HCT116 (cell line): ENCODE results near the gene RMI1. TPM values are rescaled to one million over a fixed set of nuclear protein-coding genes. Genes with fewer than 3 reads are reported as not detected.

Experiments
- ATAC-seq: fragments of 200-7000 bp; cut with Tn5 transposase; 2 replicates; pipeline ENCODE4 v1.9.1; 2020; ENCODE audit warnings: mild to moderate bottlenecking, moderate library complexity
- BruUV-seq: library from RNA; stranded (reverse); fragments of 400-500 nt; replicated peaks from 2 replicates; lab custom pipeline; 2021; lab: Mats Ljungman, UMichigan
- CTCF ChIA-PET: fragments of 300-600 bp; sonication (Branson Sonifier 250); formaldehyde crosslinking; loops from one replicate; lab custom pipeline; 2021; ENCODE audit warnings: antibody characterized with exemption; lab: Charles Lee
- POLR2A ChIA-PET: fragments of 300-600, 350-600 bp; sonication (Branson Sonifier 250); formaldehyde crosslinking; loops from one replicate; lab custom pipeline; 2021; ENCODE audit warnings: antibody characterized with exemption; lab: Charles Lee
- RAD21 ChIA-PET, 2 experiments: fragments of 300-600 bp; sonication (Branson Sonifier 250); formaldehyde crosslinking; loops; one replicate each; lab custom pipeline; 2023; ENCODE audit warnings: low total read pairs in 2 of 2; ENCODE audit not compliant: uncharacterized antibody in 2 of 2, unreplicated experiment in 2 of 2, low non-redundant PET in 1 of 2; lab: Charles Lee
- DNase-seq: peaks from one replicate; pipeline ENCODE4 v3.0.0-alpha.2; 2010; ENCODE audit warnings: low read depth, low spot score
- H2AFZ ChIP-seq: fragments of 200-600 bp; shearing (Covaris generic), sonication (generic); 2 replicates; pipeline ENCODE4 v1.6.1; 2017; ENCODE audit warnings: low read depth, mixed run types, mixed read lengths, antibody characterized with exemption, low read length; ENCODE audit not compliant: poor library complexity, severe bottlenecking
- H3K27ac ChIP-seq: 2 replicates; pipeline ENCODE4 v1.5.1; 2012; ENCODE audit warnings: low read depth, low read length
- H3K27me3 ChIP-seq: fragments of 200-600 bp; sonication (generic); 2 replicates; pipeline ENCODE4 v1.6.1; 2016; ENCODE audit warnings: mixed run types, low read length, mixed read lengths; ENCODE audit not compliant: insufficient read depth
- H3K36me3 ChIP-seq, 2 experiments: fragments of 200-500 bp in 1 of 2; fragments of 200-600 bp in 1 of 2; sonication (Bioruptor generic) in 1 of 2; sonication (generic) in 1 of 2; 2 replicates each; pipeline versions ENCODE4 v1.5.1 to v1.6.1; 2014 to 2016; ENCODE audit warnings: low read length in 2 of 2, inconsistent platforms in 1 of 2, mixed read lengths in 1 of 2, mixed run types in 1 of 2; ENCODE audit not compliant: insufficient read depth in 2 of 2, control insufficient read depth in 1 of 2
- H3K4me1 ChIP-seq, 2 experiments: fragments of 200-600 bp in 1 of 2; sonication (generic) in 1 of 2; 2 replicates each; pipeline versions ENCODE4 v1.5.1 to v1.6.1; 2012 to 2017; ENCODE audit warnings: low read length in 2 of 2, inconsistent platforms in 1 of 2, mild to moderate bottlenecking in 1 of 2, mixed read lengths in 1 of 2, mixed run types in 1 of 2, moderate library complexity in 1 of 2; ENCODE audit not compliant: insufficient read depth in 2 of 2, control insufficient read depth in 1 of 2
- H3K4me2 ChIP-seq: fragments of 200-600 bp; sonication (generic); 2 replicates; pipeline ENCODE4 v1.6.1; 2017; ENCODE audit warnings: mixed run types, low read length, mixed read lengths
- H3K4me3 ChIP-seq, 2 experiments: fragments of 200-600 bp in 1 of 2; sonication (generic) in 1 of 2; replicated peaks in 1 of 2; 2 replicates each; pipeline ENCODE4 v1.5.1; 2011 to 2016; ENCODE audit warnings: low read length in 2 of 2, control low read depth in 1 of 2, low read depth in 1 of 2, mild to moderate bottlenecking in 1 of 2, mixed read lengths in 1 of 2, mixed run types in 1 of 2
- H3K79me2 ChIP-seq: fragments of 200-600 bp; sonication (generic); 2 replicates; pipeline ENCODE4 v1.6.1; 2017; ENCODE audit warnings: mild to moderate bottlenecking, mixed run types, low read length, moderate library complexity, mixed read lengths; ENCODE audit not compliant: insufficient read depth
- H3K9ac ChIP-seq: fragments of 200-600 bp; sonication (generic); 2 replicates; pipeline ENCODE4 v1.6.1; 2016; ENCODE audit warnings: low read length, mixed read lengths
- H3K9me2 ChIP-seq: fragments of 200-600 bp; sonication (generic), shearing (Covaris generic); 2 replicates; pipeline ENCODE4 v1.6.1; 2017; ENCODE audit warnings: mixed run types, mild to moderate bottlenecking, moderate library complexity; ENCODE audit not compliant: insufficient read depth
- H3K9me3 ChIP-seq, 2 experiments: fragments of 200-500 bp in 1 of 2; fragments of 200-600 bp in 1 of 2; sonication (Bioruptor generic) in 1 of 2; sonication (generic) in 1 of 2; 2 replicates each; pipeline ENCODE4 v1.6.1; 2014 to 2017; ENCODE audit warnings: low read length in 2 of 2, mixed read lengths in 2 of 2, inconsistent platforms in 1 of 2, low read depth in 1 of 2, mild to moderate bottlenecking in 1 of 2, mixed run types in 1 of 2, moderate library complexity in 1 of 2; ENCODE audit not compliant: control insufficient read depth in 1 of 2, insufficient read depth in 1 of 2
- H4K20me1 ChIP-seq: fragments of 200-600 bp; sonication (generic), shearing (Covaris generic); 2 replicates; pipeline ENCODE4 v1.6.1; 2017; ENCODE audit warnings: mixed run types, mild to moderate bottlenecking, moderate library complexity; ENCODE audit not compliant: insufficient read depth
- CBX3 ChIP-seq: IDR thresholded peaks from 2 replicates; pipeline ENCODE4 v1.6.1; 2012; ENCODE audit warnings: low read depth
- EGR1 ChIP-seq: IDR thresholded peaks from 2 replicates; pipeline ENCODE4 v1.6.1; 2012; ENCODE audit warnings: low read depth
- EZH2 ChIP-seq: fragments of 200-600 bp; sonication (generic); IDR thresholded peaks from 2 replicates; pipeline ENCODE4 v1.6.1; 2017; ENCODE audit warnings: antibody characterized with exemption, mixed run types
- EZH2phosphoT487 ChIP-seq: fragments of 200-600 bp; IDR thresholded peaks from 2 replicates; pipeline ENCODE4 v1.6.1; 2018; ENCODE audit warnings: antibody characterized with exemption, borderline replicate concordance
- FOSL1 ChIP-seq: IDR thresholded peaks from 2 replicates; pipeline ENCODE4 v1.6.1; 2012; ENCODE audit warnings: low read depth
- JUND ChIP-seq: IDR thresholded peaks from 2 replicates; pipeline ENCODE4 v1.6.1; 2012
- POLR2AphosphoS5 ChIP-seq: IDR thresholded peaks from 2 replicates; pipeline ENCODE4 v1.6.1; 2011; ENCODE audit warnings: mild to moderate bottlenecking, low read depth, low read length, moderate library complexity
- RAD21 ChIP-seq: IDR thresholded peaks from 2 replicates; pipeline ENCODE4 v1.6.1; 2012; ENCODE audit warnings: low read depth, mild to moderate bottlenecking
- SIN3A ChIP-seq: IDR thresholded peaks from 2 replicates; pipeline ENCODE4 v1.6.1; 2012; ENCODE audit warnings: low read depth
- SP1 ChIP-seq: IDR thresholded peaks from 2 replicates; pipeline ENCODE4 v1.6.1; 2012; ENCODE audit warnings: low read depth
- TCF7L2 ChIP-seq: IDR thresholded peaks from 2 replicates; pipeline ENCODE4 v1.7.0; 2011; ENCODE audit warnings: borderline replicate concordance, inconsistent platforms; ENCODE audit not compliant: insufficient read depth, insufficient read length; ENCODE audit errors: extremely low read depth
- YY1 ChIP-seq: IDR thresholded peaks from 2 replicates; pipeline ENCODE4 v1.6.1; 2011; ENCODE audit warnings: low read length, low read depth, moderate library complexity, mild to moderate bottlenecking; ENCODE audit not compliant: insufficient replicate concordance; ENCODE audit errors: extremely low read depth
- ZNF274 ChIP-seq: fragments of 200-500 bp; sonication (Bioruptor generic); IDR thresholded peaks from 2 replicates; pipeline ENCODE4 v1.6.1; 2014; ENCODE audit warnings: mild to moderate bottlenecking, low read depth, low read length, inconsistent platforms
- intact Hi-C: fragments of 100-400 bp; cut with micrococcal nuclease; formaldehyde crosslinking; loops from 2 replicates; pipeline ENCODE4 v1.10.0; 2022
- total RNA-seq: library from RNA; stranded (reverse); gene quantifications from one replicate; pipeline ENCODE4 v1.2.1, GENCODE V29; 2021; ENCODE audit not compliant: unreplicated experiment
- TF ChIP-seq, protein P1 (sequence below), 3 experiments: fragments of 200-600 bp in 1 of 3; sonication (generic) in 1 of 3; IDR thresholded peaks in 2 of 3; conservative IDR thresholded peaks in 1 of 3; 2 replicates each; pipeline ENCODE4 v1.5.1; 2012 to 2017; ENCODE audit warnings: low read depth in 2 of 3, low read length in 2 of 3, antibody characterized with exemption in 1 of 3, borderline replicate concordance in 1 of 3, control low read depth in 1 of 3, mild to moderate bottlenecking in 1 of 3, mixed read lengths in 1 of 3, mixed run types in 1 of 3, moderate library complexity in 1 of 3; ENCODE audit not compliant: insufficient read depth in 1 of 3
- TF ChIP-seq, protein P2 (sequence below): IDR thresholded peaks from 2 replicates; pipeline ENCODE4 v1.6.1; 2012; ENCODE audit warnings: low read depth
- TF ChIP-seq, protein P3 (sequence below): IDR thresholded peaks from 2 replicates; pipeline ENCODE4 v1.6.1; 2012
- TF ChIP-seq, protein P4 (sequence below): IDR thresholded peaks from 2 replicates; pipeline ENCODE4 v1.6.1; 2011; ENCODE audit warnings: mild to moderate bottlenecking, low read length, moderate library complexity; ENCODE audit not compliant: insufficient replicate concordance; ENCODE audit errors: extremely low read depth

Gene RMI1
- total RNA-seq, 1 experiment from 2014 or later: 26.8 TPM

DNA sequence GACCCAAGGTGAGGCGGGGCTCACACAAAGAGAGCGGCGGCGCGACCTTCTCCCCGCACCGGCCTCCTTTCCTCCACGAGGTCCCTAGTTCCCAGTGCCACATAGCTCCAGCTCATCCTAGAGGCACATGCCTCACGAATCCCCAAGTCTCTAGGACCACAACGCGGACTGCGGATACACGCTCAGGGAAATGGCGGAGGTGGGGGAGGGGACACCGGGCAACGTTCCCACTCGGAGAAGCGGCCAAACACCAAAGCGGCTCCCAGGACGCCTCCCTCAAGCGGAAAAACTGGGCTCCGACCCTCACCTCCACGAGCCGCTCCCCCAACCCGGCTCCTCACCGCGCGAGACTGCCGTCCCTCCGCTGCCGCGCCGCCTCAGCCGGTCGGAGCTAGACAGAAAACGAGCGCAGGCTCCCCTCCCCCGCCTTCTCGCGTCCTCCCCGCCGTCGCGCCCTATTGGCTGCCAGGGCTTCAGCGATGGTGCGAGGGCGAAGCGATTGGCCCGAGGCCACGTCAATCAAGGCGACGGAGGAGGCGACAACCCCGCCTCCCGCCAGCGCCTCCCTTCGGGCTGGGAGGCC, 702 bp upstream of the RMI1 start, which contains the start of gene HNRNPK:
Gene HNRNPK, minus strand, starts transcription at position 404 of the 583 bp plus-strand sequence. CDS start 1,963 bp downstream, outside the sequence.
- DNase-seq: peak; percentile 95
- TF ChIP-seq, protein P1, sequence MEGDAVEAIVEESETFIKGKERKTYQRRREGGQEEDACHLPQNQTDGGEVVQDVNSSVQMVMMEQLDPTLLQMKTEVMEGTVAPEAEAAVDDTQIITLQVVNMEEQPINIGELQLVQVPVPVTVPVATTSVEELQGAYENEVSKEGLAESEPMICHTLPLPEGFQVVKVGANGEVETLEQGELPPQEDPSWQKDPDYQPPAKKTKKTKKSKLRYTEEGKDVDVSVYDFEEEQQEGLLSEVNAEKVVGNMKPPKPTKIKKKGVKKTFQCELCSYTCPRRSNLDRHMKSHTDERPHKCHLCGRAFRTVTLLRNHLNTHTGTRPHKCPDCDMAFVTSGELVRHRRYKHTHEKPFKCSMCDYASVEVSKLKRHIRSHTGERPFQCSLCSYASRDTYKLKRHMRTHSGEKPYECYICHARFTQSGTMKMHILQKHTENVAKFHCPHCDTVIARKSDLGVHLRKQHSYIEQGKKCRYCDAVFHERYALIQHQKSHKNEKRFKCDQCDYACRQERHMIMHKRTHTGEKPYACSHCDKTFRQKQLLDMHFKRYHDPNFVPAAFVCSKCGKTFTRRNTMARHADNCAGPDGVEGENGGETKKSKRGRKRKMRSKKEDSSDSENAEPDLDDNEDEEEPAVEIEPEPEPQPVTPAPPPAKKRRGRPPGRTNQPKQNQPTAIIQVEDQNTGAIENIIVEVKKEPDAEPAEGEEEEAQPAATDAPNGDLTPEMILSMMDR (IDR thresholded peaks at IDR 0.05 in 2 of 3, conservative IDR thresholded peaks at IDR 0.05 in 1 of 3; ENCODE audit: borderline replicate concordance in 1 of 3, insufficient read depth in 1 of 3, low read depth in 2 of 3, low read length in 2 of 3): no peak
- TF ChIP-seq RAD21 (no peak), YY1 (no peak), SP1 (peak; percentile 97), EZH2phosphoT487 (no peak), FOSL1 (no peak), EGR1 (no peak), SIN3A (no peak), TCF7L2 (peak; percentile 17), POLR2AphosphoS5 (no peak; the same call in 1 of the 2 replicates), JUND (no peak), CBX3 (no peak), ZNF274 (no peak), EZH2 (no peak)
- TF ChIP-seq, protein P2, sequence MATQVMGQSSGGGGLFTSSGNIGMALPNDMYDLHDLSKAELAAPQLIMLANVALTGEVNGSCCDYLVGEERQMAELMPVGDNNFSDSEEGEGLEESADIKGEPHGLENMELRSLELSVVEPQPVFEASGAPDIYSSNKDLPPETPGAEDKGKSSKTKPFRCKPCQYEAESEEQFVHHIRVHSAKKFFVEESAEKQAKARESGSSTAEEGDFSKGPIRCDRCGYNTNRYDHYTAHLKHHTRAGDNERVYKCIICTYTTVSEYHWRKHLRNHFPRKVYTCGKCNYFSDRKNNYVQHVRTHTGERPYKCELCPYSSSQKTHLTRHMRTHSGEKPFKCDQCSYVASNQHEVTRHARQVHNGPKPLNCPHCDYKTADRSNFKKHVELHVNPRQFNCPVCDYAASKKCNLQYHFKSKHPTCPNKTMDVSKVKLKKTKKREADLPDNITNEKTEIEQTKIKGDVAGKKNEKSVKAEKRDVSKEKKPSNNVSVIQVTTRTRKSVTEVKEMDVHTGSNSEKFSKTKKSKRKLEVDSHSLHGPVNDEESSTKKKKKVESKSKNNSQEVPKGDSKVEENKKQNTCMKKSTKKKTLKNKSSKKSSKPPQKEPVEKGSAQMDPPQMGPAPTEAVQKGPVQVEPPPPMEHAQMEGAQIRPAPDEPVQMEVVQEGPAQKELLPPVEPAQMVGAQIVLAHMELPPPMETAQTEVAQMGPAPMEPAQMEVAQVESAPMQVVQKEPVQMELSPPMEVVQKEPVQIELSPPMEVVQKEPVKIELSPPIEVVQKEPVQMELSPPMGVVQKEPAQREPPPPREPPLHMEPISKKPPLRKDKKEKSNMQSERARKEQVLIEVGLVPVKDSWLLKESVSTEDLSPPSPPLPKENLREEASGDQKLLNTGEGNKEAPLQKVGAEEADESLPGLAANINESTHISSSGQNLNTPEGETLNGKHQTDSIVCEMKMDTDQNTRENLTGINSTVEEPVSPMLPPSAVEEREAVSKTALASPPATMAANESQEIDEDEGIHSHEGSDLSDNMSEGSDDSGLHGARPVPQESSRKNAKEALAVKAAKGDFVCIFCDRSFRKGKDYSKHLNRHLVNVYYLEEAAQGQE: no peak
- TF ChIP-seq, protein P3, sequence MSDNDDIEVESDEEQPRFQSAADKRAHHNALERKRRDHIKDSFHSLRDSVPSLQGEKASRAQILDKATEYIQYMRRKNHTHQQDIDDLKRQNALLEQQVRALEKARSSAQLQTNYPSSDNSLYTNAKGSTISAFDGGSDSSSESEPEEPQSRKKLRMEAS: no peak; the same call in 1 of the 2 replicates
- TF ChIP-seq, protein P4, sequence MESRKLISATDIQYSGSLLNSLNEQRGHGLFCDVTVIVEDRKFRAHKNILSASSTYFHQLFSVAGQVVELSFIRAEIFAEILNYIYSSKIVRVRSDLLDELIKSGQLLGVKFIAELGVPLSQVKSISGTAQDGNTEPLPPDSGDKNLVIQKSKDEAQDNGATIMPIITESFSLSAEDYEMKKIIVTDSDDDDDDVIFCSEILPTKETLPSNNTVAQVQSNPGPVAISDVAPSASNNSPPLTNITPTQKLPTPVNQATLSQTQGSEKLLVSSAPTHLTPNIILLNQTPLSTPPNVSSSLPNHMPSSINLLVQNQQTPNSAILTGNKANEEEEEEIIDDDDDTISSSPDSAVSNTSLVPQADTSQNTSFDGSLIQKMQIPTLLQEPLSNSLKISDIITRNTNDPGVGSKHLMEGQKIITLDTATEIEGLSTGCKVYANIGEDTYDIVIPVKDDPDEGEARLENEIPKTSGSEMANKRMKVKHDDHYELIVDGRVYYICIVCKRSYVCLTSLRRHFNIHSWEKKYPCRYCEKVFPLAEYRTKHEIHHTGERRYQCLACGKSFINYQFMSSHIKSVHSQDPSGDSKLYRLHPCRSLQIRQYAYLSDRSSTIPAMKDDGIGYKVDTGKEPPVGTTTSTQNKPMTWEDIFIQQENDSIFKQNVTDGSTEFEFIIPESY: no peak
- TF ChIP-seq, all 23 proteins: peak for 2
- Histone ChIP-seq H3K79me2 (peaks cover 96% of the 10 kb centered on the region), H2AFZ (no peak within 1 kb of the TSS), H3K4me1 (peaks cover 4 to 19% of the 10 kb centered on the region in 2 experiments; a peak in 3 of 4 replicates), H3K9me2 (no peaks in the 10 kb centered on the region), H3K4me2 (peak within 1 kb of the TSS; percentile 81), H3K27ac (peak within 1 kb of the TSS; percentile 96), H4K20me1 (peaks cover 44% of the 10 kb centered on the region), H3K9ac (peak within 1 kb of the TSS; percentile 100), H3K27me3 (no peaks in the 10 kb centered on the region), H3K9me3 (no peaks in the 10 kb centered on the region), H3K36me3 (peaks cover 31 to 44% of the 10 kb centered on the region in 2 experiments), H3K4me3 (peak within 1 kb of the TSS; percentile 77 to 94)
- intact Hi-C loops: loop anchor here (1.0 to 5.0 kb wide), 3 partner anchors 18 to 282 kb away; no protein-coding TSS in a partner anchor
- RAD21 ChIA-PET: interaction anchor here in 1 of 2 experiments (1.0 kb wide), 1 partner anchor 281 kb away, joined by 5 read pairs; no protein-coding TSS in a partner anchor
- no TSS peak for BruUV-seq
- CTCF ChIA-PET: no interaction called here
- peak; percentile 84 for ATAC-seq
- POLR2A ChIA-PET: interaction anchor here (0.7 to 2.1 kb wide), 12 partner anchors 10 to 298 kb away, joined by 3 to 10 read pairs (median 4); partner anchors contain the start of gene KIF27
